Hepatocyte (in vitro differentiated cells): Measurements from ENCODE around the gene SPRR2G.

Experiments
- CTCF ChIP-seq: fragments of 200-600 bp; sonication (generic); IDR thresholded peaks from 2 replicates; pipeline ENCODE4 v1.5.1; 2016; ENCODE audit warnings: antibody characterized with exemption, mild to moderate bottlenecking; ENCODE audit not compliant: poor library complexity
- EZH2phosphoT487 ChIP-seq: fragments of 200-600 bp; sonication (generic); IDR thresholded peaks from one replicate; pipeline ENCODE4 v1.6.1; 2018; ENCODE audit warnings: antibody characterized with exemption, mild to moderate bottlenecking, low read depth, moderate library complexity; ENCODE audit not compliant: unreplicated experiment, severe bottlenecking

- TF ChIP-seq CTCF: no peak
- no peak for TF ChIP-seq EZH2phosphoT487
These were observed 23.9 kb upstream of the SPRR2G start for GRCh38 chr1:153174624-153175023.
